HG02678 (cell line): ENCODE data around the gene NPAS3.
"Not testable (repeated sequence)": the region's sequence is repeated elsewhere in the genome, so short reads cannot be mapped to it uniquely, and the experiment has no call there.

Experiments used
- ATAC-seq: cut with Tn5 transposase; IDR thresholded peaks from one replicate; pipeline ENCODE4 v1.9.1; 2021; ENCODE audit warnings: mild to moderate bottlenecking, moderate library complexity; ENCODE audit not compliant: unreplicated experiment

NPAS3 gene

DNA sequence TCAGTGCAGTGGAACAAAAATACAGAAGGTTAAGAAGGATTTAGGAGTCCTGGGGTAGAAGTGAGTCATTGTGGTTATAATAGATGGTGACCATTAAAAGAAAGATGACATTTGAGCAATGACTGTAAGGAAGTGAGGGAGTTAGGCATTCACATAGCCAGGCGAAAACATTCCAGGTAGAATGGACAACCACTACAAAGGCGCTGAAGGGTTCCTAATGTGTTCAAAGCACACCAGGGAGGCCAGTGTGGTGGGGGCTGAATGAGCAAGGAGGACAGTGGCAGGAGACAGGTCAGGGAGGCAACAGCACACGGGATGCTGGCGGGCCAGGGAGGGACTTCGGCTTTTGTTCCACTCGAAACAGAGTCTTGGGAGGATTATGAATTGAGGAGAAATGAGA, 129.9 kb downstream of the NPAS3 start:
- ATAC-seq, result no peak

- ATAC-seq, result no peak
These were observed 131.8 kb downstream of the NPAS3 start for GRCh38 chr14:33070475-33070874.

GRCh38 chr14:33073023-33073422, 134.3 kb downstream of the NPAS3 start:
- ATAC-seq, result no peak

- no peak for ATAC-seq
These were observed 142.6 kb downstream of the NPAS3 start for GRCh38 chr14:33081259-33081658.

DNA sequence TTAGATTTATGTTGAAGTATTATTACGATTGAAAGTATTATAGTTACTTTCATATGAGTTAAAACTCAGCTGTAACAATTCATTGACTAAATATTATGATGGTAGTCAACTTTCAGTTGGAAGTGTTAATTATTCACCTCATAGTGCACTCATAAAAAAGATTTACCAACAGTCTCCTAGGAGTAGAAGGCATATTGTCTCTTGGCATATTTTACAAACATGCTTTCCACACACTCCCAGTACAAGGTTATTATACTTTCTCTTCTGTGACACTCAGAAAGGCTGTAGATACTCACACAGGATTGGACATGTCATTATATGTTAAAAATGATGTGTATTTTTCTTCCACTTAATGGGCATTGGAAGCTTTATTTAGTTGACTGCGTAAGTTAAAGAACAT, 147.1 kb downstream of the NPAS3 start:
- ATAC-seq, result no peak

GRCh38 chr14:33088274-33088673, 149.6 kb downstream of the NPAS3 start:
- not testable (repeated sequence) for ATAC-seq

DNA sequence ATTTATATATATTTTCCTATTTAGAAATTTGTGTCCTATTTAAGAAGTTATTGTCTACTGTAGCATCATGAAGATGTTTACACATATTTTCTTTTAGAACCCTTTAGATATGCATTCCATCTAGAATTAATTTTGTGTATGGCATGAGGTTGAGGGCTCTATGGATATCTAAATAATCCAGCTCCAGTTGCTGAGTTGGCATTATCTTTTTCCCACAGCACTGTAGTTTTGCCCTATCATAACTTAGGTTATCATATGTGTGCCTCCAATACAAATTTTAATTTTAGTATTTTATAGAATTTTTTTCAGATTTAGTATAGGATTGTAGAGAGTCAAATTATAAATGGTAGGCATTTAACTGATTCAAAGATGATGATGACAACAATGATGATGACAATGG, 159.3 kb downstream of the NPAS3 start:
- no peak for ATAC-seq

GRCh38 chr14:33103489-33103888, 164.8 kb downstream of the NPAS3 start:
- ATAC-seq, result no peak

DNA sequence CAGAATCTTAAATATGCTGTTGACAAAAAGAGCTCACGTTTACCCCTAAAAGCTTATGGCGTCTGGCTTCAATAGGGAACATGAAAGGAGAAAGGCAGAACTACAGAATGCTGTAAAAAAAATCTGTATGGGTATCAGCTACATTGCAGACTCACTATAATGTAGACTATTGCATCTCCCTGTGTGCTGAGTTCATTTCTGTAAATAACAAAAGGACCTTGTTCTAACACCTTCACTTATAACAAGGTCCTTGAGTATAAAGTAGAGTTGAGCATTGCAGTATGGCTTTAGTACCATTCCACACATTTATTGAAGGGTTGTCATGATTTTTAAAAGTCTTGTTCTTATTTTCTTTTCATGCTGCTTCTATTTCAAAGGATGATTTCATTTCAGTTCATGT, 165.3 kb downstream of the NPAS3 start:
- no peak for ATAC-seq

DNA sequence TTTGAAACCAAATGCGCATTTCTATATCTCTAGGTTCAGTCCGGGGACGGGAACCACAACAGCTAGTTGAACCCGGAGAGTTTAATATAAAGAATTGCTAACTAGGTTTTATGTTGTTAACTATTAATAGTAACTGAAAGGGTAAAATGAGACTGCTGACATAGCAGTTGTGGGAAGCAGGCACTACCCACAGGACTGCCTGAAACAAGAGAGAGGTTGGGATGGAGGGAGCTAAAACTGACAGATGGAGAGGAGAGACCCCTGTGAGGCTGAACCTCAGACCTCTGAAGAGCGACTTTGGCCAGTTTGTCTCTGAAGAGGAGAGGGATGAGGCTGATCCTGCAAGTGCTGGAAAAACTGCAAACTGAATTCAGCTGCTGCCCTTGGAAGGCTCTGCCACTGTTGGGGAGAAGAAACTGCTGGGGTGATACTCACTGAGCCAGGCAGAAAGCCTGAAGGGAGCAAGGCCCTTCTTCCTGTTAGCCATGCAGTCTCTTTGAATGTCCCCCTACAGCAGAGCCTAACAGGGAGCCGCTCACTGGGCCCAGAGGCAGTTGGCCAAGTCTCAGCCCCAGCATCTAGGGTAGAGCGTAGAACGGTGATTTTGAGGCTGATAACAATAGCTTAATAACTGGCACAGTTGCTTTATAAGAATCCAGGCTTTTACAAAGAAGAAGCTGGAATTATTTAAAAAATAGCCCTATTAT, 172.2 kb downstream of the NPAS3 start:
- ATAC-seq, result no peak

DNA sequence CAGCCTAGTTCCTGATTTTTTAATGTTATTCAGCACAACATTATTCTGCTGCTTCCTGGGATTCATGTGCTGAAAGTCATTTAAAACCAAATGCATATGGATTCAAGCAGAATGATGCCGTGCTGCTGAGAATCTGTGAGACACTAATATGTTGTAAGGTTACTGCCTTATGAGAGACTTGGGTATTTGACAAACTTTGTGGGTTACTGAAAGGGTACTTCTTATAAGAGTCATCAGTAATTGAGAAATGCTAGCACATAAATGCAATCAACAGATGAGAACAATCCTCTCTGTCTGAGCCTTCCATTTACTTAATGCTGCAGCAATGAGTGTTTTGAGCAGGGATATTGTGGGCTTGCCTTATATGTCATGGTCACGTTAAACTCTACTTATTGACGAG, 175.7 kb downstream of the NPAS3 start:
- no peak for ATAC-seq

GRCh38 chr14:33118668-33119067, 180.0 kb downstream of the NPAS3 start:
- ATAC-seq, result no peak

DNA sequence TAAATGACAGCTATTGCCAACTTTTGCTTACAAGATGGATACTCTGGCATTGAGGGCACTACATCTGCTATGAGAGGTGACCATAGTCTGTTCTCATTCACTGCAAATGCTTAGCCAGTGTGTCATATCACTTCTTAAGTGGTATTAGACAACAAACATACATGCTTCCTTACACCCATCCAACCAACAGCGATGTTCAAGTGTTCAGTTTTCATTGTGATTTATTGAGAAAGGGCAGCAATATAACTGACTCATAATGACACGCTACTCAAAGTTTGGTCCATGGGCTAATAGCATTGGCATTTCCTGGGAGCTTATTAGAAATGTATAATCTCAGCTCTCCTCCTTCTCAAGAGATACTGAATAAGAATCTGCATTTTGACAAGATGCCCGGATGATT, 181.7 kb downstream of the NPAS3 start:
- ATAC-seq, result no peak

GRCh38 chr14:33120966-33121365, 182.3 kb downstream of the NPAS3 start:
- ATAC-seq, result no peak

DNA sequence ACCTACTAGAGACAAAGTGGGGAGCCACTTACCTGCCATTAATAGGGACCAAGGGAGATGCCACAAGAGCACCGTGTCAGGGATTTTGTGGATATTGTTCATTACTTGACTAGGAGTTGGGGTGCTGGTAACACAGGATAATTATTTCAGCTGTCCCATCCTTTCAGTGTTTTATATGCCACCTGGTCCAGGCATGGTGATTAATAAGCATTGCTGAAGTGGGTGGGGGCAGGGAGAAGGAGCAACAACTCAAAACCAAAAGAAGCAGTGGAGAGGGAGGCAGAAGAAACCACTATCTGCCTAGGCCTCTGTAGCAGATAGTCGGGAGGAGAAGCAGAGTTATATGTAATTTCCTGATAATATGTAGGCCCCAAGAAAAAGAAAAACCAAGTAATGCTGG, 184.6 kb downstream of the NPAS3 start:
- no peak for ATAC-seq

DNA sequence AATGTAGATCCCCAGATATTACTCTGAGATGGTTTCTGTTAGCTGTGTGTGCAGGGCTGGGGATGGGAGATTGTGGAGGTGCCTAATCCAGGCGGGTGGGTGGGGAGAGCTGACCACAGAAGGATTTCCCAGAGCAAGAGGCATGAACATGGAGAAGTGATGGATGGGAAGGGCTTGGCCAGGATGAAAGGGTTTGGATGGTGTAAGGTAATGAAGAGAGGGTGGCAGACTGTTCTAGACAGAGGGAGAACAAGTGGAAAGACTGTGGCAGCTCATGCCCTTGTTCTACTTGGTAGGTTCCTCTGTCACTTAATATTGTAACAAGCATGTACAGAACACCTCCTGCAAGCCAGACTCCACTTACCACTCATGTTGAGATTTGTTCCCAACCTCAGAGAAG, 187.8 kb downstream of the NPAS3 start:
- no peak for ATAC-seq

DNA sequence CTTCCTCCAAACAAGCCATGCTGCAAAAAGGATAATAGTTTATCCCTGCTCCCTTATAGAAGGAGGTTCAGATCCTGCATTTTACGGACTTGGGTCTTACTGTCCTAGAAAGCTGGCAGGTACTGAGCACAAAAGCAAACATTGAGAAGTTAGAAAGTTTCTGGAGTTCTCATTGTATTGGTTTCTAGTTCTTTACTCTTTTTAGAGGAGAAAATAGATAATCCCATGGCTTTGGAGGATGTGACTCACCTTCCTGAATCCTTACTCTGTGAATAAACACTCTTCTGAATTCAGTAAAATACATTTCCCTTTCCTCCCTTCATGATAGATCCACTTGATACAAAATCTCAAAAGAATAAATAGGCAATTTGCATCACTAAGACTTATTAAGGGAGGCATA, 188.9 kb downstream of the NPAS3 start:
- ATAC-seq, result no peak

DNA sequence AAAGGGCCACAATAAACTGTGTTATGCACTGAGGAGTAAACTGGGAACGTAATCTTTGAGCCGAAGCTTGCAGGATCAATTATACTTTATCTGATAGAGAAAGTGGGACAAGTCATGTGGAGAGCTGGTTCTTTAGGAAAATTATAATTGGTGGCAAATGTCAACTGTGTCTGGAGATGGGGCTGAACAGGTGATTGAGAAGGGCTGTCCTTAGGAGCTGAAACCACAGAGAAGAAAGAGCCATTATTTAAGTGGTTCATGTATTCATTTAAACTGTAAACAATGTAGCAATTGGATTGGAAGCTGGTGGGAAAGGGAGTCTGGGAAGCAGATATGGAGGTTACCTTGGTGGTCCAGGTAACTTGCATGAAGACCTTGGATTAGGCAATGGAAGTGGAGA, 193.1 kb downstream of the NPAS3 start:
- no peak for ATAC-seq

DNA sequence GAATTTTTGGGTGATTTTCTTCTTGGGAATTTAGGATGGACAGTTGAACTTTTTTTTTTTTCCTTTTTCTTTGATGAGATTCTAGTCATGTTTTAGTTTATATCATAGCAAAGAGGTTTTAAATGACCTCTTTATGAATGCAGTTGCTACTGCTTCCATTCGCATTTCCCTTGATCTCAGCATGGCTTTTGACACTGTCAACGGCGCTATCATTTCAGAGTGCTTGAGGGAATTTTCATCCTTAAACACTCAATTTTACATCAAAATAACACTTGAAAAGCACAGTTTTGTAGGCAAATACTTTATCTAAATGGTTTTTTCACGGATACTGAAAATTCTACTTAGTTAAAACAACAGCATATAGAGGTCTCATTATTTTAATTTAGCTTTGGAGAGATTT, 195.5 kb downstream of the NPAS3 start:
- ATAC-seq, result no peak

GRCh38 chr14:33134975-33135374, 196.3 kb downstream of the NPAS3 start:
- ATAC-seq, result no peak

DNA sequence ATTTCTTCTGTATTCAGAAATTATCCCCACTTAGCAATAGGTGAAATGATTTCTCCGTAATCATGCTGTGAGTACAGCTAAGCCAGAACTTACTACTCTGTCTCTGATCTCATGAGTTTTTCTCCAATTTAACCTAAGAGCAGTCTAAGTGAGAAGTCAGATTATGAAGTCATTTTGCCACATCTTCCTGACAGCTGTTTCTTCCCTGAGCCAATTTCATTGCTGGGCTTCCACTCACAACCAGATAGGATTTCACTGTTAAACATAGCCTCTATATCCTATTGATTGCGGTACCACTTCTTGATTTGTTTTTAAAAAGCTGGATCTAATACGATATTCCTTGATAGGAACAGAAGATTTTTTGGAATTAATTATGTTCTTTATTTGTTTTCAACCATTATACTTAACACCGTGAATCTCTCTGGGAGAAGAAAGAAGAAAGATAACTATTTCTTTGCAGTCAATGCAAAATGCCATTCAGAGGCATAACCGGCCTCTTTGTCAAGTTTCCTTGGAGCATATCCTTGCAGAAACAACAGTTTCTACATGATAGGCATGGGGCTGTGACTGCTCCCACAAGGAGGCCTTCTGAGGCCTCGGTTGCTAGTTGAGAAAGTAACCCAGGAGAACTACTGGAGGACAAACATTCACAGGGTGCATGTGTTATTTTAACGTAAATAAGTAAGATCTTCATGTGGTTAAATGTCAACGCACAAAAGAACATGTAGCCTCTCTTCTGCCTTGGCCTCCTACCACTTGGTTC, 212.2 kb downstream of the NPAS3 start:
- ATAC-seq, result no peak

- no peak for ATAC-seq
These were observed 224.4 kb downstream of the NPAS3 start for GRCh38 chr14:33163109-33163508.

DNA sequence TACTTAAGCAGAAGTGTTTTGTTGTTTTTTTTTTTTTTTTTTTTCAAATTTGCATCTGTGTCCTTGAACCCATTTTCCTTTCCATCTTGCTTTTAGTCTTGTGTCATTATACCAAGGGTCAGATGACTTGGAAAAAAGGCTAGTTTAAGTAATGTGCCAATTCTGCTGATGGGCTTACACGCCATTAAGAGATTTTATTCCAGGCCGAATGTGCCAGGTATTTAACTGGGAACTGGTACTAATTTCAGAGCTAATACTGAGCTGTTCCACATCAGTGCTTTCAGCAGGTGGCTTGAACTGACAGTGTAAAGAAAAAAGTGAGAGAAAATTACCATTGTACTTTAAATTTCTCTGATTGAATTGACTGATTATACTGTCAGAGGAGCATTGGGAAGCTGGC, 224.9 kb downstream of the NPAS3 start:
- ATAC-seq, result no peak
